ENCODE results near the gene DRAM1.
"Not testable (repeated sequence)": the region's sequence is repeated elsewhere in the genome, so short reads cannot be mapped to it uniquely, and the experiment has no call there.

DRAM1 gene

DNA sequence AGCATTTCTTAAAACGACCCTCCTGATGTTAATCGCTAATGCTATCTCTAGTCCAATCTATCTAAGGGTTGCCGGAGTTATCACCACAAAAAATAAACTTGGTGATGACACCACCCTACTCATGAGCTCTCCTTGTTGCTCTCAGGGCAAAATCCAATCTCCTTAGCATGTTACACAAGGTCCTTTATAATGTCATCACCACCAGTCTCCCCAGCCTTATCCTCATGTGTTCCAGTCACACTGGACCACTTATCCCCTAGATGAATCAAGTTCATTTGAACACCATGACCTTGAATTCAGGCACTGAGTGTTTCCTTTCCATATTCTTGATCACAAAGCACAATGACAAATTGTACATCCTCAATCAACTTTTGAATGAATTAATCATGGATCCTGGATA is 19.0 kb upstream of the DRAM1 start:
- DNase-seq = no peak

DNA sequence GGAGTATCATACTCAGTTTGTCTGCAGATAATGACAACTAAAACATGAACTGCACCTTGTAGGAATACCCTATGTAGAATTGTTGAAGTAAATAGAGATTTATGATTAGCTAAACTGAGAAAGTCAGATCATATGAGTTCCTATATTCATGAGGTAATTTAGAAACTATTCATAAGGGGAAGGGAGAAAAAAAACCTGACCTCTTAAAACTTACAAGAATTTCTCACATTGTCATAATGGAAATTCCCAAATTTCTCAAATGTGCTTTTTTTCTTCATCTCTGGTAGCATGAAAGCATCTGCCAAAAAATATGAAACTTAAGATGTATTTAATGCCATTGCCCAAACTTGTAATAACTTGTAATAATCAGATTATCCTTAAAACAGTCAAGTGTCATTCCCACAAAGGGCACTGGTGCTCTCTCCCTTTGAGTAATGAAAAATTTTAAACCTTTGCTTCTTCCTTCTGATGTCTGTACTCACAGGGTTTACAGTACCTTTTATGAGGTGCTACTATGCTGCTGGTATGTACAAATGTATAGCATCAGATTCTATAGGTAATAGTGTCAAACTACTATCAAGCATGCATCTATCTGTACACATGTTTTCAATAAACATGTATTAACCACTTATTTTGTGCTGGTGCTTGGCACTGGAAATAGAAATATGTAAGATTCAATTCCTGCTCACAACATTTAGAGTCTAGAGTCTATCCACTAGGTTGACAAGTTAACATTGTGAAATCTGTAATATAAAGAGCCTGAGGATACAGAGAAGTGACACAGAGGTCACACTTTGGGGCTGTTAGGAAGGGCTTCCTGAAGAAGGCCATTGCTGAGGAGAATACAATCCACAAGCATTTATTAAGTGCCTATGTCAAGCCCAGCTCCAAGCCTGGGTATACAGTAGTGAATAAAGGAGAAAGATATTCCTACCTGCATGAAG is 17.4 kb upstream of the DRAM1 start:
- DNase-seq = no peak

DNA sequence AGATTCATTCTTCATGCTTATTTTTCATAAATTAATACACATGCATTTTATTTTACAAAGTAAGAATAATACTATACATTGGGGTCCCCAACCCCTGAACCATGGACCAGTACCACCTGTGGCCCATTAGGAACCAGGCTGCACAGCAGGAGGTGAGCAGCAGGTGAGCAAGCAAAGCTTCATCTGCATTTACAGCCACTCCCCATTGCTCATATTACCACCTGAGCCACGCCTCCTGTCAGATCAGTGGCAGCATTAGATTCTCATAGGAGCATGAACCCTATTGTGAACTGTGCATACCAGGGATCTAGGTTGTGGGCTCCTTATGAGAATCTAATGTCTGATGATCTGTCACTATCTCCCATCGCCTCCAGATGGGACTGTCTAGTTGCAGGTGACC is 15.7 kb upstream of the DRAM1 start:
- not testable (repeated sequence) for DNase-seq

DNA sequence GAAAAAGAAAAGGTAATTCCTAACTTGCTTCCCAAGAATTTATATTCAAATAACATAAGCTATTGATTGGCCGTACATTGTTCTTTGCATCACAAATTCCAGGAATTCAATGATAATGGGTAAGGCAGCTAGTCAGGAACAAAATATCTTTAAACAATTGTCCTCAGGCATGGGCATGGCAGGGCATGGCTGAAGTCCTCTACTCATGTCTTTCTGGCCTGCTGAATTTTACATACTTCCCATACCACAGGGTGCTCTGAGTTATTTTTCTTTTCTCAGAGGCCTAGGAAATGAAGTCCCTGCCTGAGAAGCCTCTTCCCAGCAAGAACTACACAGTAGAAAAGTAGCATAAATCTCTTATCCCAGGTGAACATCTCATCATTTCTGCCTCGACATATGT is 15.1 kb upstream of the DRAM1 start:
- no peak for DNase-seq

DNA sequence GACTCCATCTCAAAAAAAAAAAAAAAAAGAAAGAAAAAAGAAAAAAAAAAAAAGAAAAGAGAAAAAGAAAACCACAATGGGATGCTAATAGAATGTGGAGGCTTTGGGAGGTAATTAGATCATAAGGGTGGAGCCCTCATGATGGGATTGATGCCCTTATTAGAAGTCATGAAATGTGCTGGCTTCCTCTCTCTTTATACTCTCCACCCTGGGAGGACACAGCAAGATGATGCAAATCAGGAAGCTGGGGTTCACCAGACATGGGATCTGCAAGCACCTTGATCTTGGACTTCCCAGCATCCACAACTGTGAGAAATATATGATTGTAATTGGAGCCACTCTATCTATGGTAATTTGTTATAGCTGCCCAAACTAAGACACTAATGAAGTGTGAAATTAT is 13.4 kb upstream of the DRAM1 start:
- no peak for DNase-seq

DNA sequence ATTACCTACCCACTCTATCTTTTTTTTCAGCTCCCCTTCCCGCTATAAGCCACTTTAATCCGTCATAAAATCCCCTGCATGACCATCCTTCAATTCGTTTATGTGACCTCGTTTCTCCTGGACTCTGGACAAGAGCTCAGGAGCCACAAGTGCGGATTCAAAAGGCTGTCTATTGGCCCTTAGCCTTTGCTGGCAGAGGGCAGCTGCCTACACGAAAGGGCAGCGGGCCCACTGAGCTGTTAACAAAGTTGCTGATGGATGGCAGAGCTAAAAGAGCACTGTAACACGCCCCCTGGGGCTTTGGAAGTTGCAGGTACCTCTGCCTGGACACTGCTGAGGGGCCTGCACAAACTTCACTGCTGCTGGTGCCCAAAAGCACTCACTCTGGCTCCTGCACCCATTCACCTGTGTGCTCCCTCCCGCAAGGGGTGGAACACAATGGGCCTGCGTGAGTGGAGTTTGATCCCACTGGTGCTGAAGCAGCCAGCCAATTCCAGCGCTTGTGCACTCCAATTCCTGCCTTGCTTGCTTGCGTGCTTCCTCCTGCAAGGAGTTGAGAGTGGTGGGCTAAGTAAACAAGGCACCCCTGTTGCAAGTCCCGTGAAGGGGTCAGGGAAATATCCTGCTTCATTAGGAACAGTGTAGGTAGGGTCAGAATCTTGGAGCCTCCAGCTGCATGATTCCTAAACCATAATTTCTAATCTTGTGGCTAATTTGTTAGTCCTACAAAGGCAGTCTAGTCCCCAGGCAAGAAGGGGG is 10.6 kb upstream of the DRAM1 start:
- DNase-seq = no peak

DNA sequence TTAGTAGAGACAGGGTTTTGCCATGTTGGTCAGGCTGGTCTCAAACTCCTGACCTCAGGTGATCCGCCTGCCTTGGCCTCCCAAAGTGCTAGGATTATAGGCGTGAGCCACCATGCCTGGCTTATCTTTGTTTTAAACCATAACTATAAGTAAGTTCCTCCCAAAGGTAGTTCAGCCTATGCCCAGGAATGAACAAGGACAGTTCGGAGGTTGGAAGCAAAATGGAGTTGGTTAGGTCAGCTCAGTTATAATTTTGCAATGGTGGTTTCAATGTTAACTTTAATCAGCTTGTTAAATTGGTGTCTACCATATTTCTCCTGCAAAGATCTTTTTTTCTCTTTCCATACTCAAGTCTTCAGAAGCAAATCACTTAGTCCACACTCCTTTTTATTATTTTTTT is 9.8 kb upstream of the DRAM1 start:
- not testable (repeated sequence) for DNase-seq

DNA sequence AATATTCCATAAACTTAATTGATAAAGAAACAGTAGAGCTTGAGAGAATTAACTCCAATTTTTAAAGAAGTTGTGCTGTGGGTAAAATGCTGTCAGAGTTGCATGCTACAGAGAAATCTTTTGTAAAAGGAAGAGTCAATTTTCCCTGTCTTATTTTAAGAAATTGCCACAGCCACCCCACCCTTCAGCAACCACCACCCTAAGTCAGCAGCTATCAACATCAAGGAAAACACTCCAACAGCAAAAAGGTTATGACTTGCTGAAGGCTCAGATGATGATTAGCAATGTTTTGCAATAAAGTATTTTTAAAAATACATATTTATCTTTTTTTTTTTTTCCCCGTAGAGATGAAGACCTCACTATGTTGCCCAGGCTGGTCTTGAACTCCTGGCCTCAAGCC is 6.5 kb upstream of the DRAM1 start:
- no peak for DNase-seq

DNA sequence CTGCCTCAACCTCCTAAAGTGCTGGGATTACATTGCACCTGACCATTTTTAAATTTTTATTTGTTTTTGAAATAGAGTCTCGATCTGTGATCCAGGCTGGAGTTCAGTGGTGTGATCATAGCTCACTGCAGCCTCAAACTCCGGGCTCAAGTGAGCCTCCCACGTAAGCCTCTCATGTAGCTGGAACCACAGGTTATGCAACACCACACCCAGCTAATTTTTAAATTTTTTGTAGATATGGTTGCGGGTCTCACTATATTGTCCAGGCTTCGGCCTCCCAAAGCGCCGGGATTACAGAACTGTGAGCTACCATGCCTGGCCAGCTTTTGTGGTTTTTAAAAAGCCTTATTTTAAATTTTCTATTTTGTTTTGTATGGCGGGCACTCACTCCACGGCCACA is 2.2 kb upstream of the DRAM1 start:
- DNase-seq = no peak

DNA sequence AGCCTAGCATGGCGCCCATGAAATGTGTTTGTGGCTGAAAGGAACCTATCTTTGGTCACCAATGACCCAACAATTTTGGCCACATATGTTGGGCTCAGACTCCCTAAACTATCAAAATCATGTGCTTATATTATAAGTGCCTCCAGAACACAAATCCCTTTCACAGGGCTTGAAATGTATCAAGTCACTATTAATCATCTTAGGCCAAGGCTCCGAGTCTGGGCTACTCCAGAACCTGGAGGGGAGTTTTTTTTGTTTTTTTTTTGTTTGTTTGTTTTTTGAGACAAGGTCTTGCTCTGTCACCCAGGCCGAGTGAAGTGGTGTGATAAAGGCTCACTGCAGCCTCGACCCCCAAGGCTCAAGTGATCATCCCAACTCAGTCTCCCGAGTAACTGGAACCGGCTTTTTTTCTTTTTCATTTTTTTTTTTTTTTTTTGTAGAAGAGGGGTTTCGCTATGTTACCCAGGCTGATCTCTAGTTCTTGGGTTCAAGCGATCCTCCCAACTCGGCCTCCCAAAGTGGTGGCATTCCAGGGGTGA is 989 bp upstream of the DRAM1 start:
- no peak for DNase-seq

DNA sequence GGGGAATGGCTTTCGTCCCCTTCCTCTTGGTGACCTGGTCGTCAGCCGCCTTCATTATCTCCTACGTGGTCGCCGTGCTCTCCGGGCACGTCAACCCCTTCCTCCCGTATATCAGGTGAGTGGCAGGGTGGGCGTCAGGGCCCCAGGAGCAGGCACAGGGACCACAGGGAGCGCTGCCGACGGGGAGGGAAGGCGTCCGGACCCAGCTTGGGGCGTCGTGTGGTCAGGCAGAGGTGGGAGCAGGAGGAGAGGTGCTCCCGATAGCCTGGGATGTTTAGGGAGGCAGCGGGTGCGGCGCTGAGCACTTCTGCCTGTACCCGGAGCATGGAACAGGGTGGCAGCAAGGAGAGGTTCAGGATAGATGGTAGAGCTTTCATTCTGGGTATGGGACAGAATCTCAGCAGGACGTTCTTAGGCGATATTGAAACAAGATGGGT is 444 bp downstream of the DRAM1 start:
- DNase-seq = peak in 6 of 51 donors; percentile 11 to 38 (median 24)

DNA sequence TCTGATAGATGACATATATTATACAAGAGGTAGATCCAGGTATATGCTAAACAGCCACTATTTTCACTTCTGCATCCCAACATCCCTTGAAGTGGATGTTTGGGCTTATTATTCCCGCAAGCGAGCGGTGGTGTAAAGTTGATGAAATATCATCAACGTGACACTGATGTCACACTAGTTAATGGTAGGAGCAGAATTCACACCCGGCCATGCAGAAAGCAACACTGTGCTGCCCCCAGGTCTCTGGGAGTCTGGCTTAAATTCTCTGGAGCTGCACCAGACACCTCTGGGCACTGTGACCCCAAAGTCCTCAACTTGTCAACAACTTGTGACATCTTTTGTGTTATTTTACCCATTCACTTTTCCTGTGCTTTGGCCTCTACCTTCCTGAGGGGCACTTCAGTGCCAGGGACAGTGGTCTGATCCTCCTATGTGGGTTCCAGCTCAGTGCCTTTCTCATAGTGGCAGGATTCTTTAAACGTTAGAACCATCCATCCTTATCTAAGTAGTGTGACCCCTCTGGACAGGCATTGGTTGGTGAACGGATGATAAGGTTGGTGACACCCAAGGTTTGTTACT is 952 bp downstream of the DRAM1 start:
- DNase-seq = peak in 2 of 51 donors; percentile 1 to 11

DNA sequence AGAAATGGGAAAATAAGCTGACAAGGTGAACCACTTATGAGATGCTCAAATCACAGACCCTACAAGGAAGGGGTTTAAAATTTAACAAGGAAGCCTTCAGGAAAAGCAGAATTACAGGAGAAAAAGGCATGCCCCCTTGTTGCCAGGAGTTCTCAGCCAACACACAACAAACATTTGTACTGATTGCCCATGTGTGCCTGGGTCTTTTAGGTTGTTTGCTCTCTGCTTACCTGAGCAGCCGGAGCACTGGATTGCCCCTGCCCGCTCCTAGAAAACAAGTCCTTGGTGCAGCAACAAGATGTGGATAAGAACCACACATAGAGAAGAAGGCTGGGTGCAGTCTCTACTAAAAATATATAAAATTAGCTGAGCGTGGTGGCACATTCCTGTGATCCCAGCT is 3.4 kb downstream of the DRAM1 start:
- no peak for DNase-seq

DNA sequence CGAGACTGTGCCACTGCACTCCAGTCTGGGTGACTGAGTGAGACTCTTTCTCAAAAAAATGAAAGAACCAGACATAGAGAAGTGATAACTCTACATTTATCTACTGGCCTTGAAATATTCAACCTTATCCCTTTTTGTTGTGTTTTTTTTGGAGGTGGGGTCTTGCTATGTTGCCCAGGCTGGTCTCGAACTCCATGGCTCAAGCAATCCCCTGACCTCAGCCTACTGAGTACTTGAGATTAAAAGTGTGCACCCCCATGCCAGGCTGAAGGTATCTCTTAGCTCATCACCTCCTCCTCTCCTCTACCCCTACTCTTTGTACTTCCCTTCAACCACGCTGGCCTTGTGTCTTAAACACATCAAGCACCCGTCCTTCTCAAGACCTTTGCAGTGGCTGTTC is 3.8 kb downstream of the DRAM1 start:
- DNase-seq = no peak

DNA sequence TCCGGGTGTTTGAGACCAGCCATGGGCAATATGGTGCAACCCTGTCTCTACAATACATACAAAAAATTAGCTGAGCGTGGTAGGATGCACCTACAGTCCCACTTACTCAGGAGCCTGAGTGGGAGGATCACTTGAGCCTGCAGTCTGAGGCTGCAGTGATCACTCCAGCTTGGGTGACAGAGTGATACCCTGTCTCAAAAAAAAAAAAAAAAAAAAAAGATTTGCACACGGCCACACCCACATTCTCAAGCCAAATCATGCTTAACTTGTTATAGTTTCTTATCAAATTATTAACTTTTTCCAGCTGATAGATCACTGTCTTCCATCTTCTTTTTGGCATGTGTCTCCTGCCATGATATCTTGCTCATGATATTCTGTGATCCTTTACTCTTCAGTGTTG is 6.8 kb downstream of the DRAM1 start:
- DNase-seq = no peak

DNA sequence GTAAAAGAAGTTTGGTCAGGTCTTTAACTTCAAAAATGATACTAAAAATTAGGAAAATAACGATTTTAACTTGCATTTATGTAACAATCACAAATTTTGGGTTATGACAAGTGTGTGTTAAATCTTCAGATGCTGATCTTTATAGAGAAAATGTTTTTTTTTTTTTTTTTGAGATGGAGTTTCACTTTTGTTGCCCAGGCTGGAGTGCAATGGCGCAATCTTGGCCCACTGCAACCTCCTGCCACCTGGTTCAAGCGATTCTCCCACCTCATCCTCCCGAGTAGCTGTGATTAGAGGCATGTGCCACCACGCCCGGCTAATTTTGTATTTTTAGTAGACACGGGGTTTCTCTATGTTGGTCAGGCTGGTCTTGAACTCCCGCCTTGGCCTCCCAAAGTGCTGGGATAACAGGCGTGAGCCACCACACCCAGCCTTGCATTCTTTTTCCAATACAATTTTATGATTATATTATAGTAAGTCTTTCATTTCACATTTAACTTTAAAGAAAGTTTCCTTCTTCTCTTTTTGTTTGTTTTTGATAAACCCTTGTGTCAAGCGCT is 7.5 kb downstream of the DRAM1 start:
- DNase-seq = not testable (repeated sequence)

DNA sequence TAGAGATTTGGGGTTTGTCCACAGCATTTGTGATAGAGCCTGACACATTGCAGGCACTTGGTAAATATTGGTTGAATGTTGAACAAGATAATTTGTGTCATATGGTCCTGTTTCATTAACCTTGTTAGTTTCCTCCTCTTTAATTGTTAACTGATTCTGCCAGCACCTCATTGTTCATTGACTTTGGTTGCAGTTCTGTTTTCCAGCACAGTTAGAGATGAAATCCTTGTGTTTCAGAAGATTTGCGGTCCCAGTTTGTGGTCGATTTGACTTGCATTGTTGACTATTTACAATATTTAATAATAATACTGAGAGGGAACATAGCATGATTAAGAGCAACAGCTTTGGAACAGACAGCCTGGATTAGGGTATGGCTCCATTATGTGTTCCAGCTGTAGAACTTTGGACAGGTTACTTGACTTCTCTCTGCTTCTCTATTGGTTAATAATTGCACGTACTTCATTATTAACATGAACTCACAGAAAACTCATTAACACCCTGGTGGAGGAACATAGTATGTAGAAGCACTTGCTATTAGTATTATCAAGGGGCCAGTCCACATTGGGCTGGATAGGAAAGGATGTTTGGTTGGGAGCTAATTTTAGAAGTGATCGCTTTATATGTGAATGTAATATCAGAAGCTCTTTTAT is 8.7 kb downstream of the DRAM1 start:
- DNase-seq = no peak

DNA sequence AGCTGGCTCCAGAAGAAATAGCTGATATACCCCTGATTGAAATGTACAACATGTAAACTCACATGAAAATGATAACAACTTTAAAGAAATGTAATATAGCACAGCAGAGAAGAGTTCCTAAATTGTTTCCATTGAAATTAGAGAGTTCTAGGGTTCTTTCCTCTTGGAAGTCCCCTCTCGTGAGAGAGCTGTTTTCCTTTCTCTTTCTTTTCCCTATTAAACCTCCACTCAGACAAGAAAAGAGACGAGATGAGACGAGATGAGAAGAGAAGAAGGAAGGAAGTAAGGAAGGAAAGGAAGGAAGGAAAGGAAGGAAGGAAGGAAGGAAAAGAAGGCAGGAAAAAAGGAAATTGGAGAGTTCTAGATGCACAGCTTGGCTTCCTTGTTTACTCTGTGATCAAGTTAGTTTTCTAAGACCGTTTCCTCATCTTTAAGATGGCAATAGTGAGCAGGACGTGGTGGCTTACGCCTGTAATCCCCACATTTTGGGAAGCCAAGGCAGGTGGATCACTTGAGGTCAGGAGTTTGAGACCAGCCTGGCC is 11.9 kb downstream of the DRAM1 start:
- DNase-seq = no peak

DNA sequence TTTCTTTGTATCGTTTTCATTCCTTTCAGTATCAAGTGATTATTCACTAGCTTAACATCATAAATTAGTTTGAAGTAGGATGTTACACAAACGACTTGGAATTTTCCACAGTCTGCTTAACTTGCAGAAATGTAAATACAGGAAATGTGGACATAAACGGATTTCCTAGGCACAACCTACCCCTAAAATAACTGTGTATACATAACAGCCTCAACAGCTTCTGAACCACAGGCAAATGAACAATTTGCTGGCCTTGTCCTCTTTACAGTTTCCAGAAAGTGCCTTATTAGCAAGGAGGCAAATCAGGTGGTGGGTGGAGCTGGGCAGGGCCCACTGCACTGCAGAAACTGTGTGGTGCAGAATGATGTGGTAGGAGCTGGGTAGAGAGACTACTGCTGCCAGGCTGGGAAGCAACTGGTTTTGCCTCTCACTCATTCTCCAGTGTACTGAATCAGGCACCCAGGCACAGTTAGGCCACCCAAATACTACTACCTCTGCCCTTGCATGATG is 14.1 kb downstream of the DRAM1 start:
- DNase-seq = no peak

DNA sequence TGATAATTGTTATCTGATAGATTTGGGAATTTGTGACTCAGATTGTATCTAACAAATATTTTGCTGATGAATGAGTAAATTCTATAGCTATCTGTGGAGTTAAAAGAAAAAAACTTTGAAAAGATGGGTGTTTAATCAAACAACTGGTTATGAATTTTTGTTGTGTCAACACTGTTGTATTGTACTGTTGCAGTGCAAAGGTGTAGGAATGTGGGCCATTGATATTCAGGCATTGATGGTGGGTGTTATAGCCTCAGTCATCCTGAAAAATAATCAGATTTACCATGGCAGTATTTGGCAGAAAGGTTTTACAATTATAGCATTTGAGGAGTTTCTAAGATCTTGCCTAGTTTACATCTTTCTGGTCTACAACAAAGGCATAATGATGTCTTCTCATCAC is 15.4 kb downstream of the DRAM1 start:
- DNase-seq = no peak

DNA sequence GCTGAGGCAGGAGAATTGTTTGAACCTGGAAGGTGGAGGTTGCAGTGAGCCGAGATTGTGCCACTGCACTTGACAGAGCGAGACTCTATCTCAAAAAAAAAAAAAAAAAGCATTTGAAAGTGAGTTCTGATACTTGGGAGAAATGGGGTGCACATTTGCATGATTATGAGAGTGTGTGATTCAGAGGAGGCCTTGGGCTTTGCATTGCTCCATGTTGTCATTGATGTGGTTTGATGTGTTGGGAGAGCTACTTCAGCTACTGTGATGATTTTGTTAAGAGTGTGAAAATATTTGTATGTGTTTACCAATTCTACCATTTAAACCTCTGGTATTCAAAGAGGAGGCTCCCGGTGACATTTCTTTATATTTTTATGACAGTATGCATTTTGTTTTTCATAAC is 24.4 kb downstream of the DRAM1 start:
- no peak for DNase-seq
